GM12874 (cell line): ENCODE measurements around the gene UBXN6.

Experiments used
- CTCF ChIP-seq: IDR thresholded peaks from 2 replicates; pipeline ENCODE4 v1.5.1; 2011; ENCODE audit warnings: low read depth, mild to moderate bottlenecking, control low read depth, low read length, moderate library complexity; ENCODE audit not compliant: insufficient read depth

The UBXN6 gene

GRCh38 chr19:4474514-4475022 lies 17.0 kb upstream of the UBXN6 start:
- no peak for TF ChIP-seq CTCF

- TF ChIP-seq CTCF: no peak
Observed at GRCh38 chr19:4473763-4474513, 16.3 kb upstream of the UBXN6 start.

GRCh38 chr19:4473011-4473762 lies 15.6 kb upstream of the UBXN6 start:
- no peak for TF ChIP-seq CTCF

GRCh38 chr19:4472174-4472974 lies 14.8 kb upstream of the UBXN6 start, which contains the start of gene HDGFL2:
Gene HDGFL2 (plus strand): TSS chr19:4472297. CDS start chr19:4472351, 54 bp downstream.
- TF ChIP-seq CTCF: no peak

GRCh38 chr19:4471403-4472173 lies 14.0 kb upstream of the UBXN6 start:
- no peak for TF ChIP-seq CTCF

GRCh38 chr19:4467835-4468234 lies 10.2 kb upstream of the UBXN6 start:
- no peak for TF ChIP-seq CTCF
